ENCODE data around the gene GAK.

GAK gene

GRCh38 chr4:867526-868250 is 64.4 kb downstream of the GAK start:
- DNase-seq, result no peak

- no peak for DNase-seq
Measured at GRCh38 chr4:866761-867390, 65.2 kb downstream of the GAK start.

- no peak for DNase-seq
Measured at GRCh38 chr4:866068-866760, 65.9 kb downstream of the GAK start.

GRCh38 chr4:865572-865971 is 66.5 kb downstream of the GAK start:
- DNase-seq, result no peak

GRCh38 chr4:865121-865465 is 67.0 kb downstream of the GAK start:
- DNase-seq, result no peak

- no peak for DNase-seq
Measured at GRCh38 chr4:864456-865120, 67.5 kb downstream of the GAK start.

- no peak for DNase-seq
Measured at GRCh38 chr4:860561-860960, 71.6 kb downstream of the GAK start.

GRCh38 chr4:859496-859895 is 72.6 kb downstream of the GAK start:
- DNase-seq, result no peak

- DNase-seq, result no peak
Measured at GRCh38 chr4:858831-859451, 73.2 kb downstream of the GAK start.

- DNase-seq, result no peak
Measured at GRCh38 chr4:858041-858481, 74.1 kb downstream of the GAK start.

- no peak for DNase-seq
Measured at GRCh38 chr4:857461-857860, 74.7 kb downstream of the GAK start.

- DNase-seq, result no peak
Measured at GRCh38 chr4:856225-856901, 75.8 kb downstream of the GAK start.

- DNase-seq, result no peak
Measured at GRCh38 chr4:855880-856224, 76.3 kb downstream of the GAK start.

GRCh38 chr4:854356-854755 is 77.8 kb downstream of the GAK start:
- no peak for DNase-seq

GRCh38 chr4:853416-853781 is 78.7 kb downstream of the GAK start:
- DNase-seq, result no peak

GRCh38 chr4:851701-852430 is 80.2 kb downstream of the GAK start:
- no peak for DNase-seq

- DNase-seq, result no peak
Measured at GRCh38 chr4:850323-850945, 81.7 kb downstream of the GAK start.

GRCh38 chr4:849478-850175 is 82.5 kb downstream of the GAK start:
- no peak for DNase-seq

GRCh38 chr4:848803-849477 is 83.2 kb downstream of the GAK start:
- no peak for DNase-seq

GRCh38 chr4:848307-848691 is 83.8 kb downstream of the GAK start:
- DNase-seq, result no peak

Measured in COR-L47 (cell line).